Measurements from ENCODE around the gene SRC.

- TF ChIP-seq POLR2A (IDR thresholded peaks at IDR 0.05) (no peak), POLR2AphosphoS5 (IDR thresholded peaks at IDR 0.05) (no peak)
- TF ChIP-seq, protein P1, sequence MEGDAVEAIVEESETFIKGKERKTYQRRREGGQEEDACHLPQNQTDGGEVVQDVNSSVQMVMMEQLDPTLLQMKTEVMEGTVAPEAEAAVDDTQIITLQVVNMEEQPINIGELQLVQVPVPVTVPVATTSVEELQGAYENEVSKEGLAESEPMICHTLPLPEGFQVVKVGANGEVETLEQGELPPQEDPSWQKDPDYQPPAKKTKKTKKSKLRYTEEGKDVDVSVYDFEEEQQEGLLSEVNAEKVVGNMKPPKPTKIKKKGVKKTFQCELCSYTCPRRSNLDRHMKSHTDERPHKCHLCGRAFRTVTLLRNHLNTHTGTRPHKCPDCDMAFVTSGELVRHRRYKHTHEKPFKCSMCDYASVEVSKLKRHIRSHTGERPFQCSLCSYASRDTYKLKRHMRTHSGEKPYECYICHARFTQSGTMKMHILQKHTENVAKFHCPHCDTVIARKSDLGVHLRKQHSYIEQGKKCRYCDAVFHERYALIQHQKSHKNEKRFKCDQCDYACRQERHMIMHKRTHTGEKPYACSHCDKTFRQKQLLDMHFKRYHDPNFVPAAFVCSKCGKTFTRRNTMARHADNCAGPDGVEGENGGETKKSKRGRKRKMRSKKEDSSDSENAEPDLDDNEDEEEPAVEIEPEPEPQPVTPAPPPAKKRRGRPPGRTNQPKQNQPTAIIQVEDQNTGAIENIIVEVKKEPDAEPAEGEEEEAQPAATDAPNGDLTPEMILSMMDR (IDR thresholded peaks at IDR 0.05 in 8 of 11, conservative IDR thresholded peaks at IDR 0.05 in 3 of 11) = no peak
Observed at GRCh38 chr20:37317994-37318640, 27.8 kb upstream of the SRC start.
